Colon (tissue), 2 donors: ENCODE measurements around the gene PRTG.
"Not testable (repeated sequence)": the region's sequence is repeated elsewhere in the genome, so short reads cannot be mapped to it uniquely, and the experiment has no call there.

Source experiments
- FAIRE-seq: peaks from 2 replicates; lab custom pipeline; 2012; peaks lifted over from hg19 to GRCh38; lab: Jason Lieb, UNC
- donor health status: control.
- donor health status: control.

The PRTG gene

GRCh38 chr15:55742498-55742926 lies 440 bp downstream of the PRTG start:
- FAIRE-seq = no peak

DNA sequence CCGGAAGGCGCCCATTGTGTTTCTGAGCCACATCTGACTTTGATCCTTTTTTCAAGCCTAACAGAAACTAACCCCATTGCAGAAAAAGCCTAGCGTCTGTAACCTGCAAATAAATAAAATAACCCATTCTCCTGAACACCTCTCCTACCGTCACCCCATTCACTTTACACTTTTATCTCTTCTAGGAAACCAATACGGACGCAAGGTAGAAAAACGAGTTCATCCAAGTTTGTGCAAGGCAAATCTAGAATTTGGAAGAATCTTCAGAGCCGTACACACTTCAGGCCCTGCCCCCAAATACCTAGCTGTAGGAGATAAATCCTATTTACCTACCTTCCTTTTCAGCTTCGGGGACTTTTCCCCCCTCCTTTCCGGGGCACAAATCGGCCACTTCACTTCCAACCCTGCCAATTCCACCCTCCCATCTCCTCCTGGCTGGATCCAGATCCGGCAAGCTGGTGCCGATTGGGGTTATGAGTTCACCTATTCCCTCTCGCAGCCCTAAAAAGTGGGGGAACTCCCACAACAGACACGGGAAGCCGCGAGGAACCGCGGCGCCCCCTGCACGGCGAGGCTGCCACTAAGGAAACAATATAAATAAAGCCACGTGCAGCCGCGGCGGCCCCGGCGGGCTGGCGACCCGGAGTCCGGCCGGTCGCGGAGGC lies 987 bp downstream of the PRTG start:
- no peak for FAIRE-seq

GRCh38 chr15:55740981-55741832 lies 1.7 kb downstream of the PRTG start:
- no peak for FAIRE-seq

DNA sequence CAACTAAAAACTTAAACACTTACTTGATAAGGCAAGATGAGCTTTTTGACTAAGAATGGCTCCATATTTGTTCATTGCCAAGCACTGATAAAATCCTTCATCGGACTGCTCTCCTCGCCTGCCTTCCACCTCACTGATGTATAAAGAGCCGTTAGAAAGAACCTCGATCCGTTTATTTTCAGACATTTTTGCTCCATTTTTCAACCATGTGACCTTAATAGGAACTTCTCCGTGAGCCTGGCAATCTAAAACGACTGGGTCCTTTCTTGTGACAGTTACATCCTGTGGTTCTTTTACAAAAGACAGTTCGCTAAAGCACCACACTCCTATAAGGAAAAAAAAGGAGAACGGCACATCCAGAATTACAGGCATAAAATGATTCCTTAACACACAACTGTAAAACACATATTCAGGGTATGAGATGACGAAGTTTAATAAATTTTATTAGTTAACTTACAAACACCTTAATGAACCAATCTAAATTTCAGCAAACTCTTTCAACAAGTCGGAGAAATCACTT lies 2.5 kb downstream of the PRTG start:
- FAIRE-seq = no peak

DNA sequence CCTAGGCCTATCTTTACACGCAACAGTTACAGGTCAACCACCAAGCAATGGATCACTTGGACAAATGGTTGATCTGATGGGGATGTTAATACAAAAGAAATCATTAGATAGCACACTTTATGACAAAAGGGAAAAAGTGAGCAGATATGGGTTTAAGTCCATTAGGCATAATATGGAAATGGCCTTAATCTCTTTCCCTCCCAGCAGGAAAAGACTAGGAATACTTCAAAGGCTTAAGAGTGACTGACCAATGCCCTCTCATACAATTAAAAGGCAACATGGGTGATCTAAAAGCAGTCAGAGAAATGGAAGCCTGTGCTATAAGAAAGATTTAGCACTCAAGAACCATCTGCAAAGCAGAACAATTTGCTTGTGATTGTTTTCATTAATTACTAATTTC lies 3.3 kb downstream of the PRTG start:
- FAIRE-seq = no peak

- no peak for FAIRE-seq
Measured at GRCh38 chr15:55738715-55739114, 4.2 kb downstream of the PRTG start.

DNA sequence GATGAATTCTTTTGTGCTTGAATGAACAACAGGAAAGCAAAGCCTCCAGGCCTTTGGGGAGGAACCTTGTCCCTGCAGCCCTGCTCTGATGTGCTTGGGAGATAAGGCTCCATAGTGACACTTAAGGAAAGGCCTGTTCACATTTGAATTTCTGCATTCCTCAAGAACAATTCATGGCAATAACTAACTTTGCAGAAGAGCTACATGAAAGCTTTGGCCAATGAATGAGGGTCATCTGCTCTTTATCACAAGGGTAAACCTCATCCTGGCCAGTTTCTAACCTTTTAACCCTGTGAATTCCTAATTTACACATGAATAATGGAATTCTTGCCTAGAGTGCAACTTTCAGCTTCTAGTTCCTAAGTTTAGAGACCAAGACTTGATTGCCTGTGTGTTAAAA lies 5.6 kb downstream of the PRTG start:
- no peak for FAIRE-seq

DNA sequence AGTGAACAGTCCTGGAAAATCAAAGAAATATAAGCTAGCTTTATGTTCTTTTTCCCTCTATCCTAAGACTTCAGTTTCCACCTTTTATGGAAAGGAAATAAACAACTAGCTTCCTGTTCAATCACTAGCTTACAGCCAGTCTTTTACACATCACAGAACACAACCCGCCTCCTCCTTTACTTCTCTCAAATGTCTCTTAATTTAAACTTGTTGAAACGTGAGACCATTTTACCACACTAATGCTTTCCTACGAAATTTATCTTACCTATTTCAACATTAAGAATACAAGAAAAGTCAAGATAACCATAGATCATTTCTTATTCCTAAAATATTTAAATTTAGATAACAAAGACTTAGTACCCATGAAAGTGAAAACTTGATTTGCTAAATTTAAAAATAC lies 6.2 kb downstream of the PRTG start:
- FAIRE-seq = no peak

GRCh38 chr15:55734641-55735040 lies 8.3 kb downstream of the PRTG start:
- FAIRE-seq = no peak

DNA sequence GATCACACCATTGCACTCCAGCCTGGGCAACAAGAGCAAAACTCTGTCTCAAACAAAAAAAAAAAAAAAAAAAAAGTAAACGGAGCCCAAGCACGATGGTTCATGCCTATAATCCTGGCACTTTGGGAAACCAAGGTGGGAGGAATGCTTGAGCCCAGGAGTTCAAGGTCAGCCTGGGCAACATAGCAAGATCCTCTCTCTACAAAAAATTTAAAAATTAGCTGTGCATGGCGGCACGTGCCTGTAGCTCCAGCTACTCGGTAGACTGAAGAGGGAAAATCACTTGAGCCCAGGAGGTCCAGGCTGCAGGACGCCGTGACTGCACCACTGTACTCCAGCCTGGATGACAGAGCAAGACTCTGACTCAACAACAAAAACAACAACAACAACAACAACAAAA lies 9.5 kb downstream of the PRTG start:
- FAIRE-seq = not testable (repeated sequence)

DNA sequence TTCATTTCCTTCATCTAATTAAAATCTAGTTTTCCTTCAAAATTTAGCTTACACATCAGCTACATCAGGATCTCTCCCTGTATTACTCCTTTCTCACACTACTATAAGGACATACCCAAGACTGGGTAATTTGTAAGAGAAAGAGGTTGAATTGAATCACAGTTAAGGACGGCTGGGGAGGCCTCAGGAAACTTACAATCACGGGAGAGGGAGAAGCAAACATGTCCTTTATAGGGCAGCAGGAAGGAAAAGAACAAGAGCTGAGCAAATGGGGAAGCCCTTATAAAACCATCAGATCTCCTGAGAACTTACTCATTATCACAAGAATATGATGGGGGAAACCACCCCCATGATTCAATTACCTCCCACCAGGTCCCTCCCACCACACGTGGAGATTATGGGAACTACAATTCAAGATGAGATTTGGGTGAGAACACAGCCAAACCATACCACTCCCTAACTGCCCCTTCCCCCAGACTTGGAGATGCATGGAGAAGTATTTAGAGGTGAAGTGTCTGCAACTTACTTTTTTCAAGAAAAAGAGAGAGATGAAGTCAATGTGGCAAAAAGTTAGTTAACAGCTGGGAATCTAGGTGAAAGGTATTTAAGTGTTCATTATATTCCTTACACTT lies 21.3 kb downstream of the PRTG start:
- FAIRE-seq = no peak

DNA sequence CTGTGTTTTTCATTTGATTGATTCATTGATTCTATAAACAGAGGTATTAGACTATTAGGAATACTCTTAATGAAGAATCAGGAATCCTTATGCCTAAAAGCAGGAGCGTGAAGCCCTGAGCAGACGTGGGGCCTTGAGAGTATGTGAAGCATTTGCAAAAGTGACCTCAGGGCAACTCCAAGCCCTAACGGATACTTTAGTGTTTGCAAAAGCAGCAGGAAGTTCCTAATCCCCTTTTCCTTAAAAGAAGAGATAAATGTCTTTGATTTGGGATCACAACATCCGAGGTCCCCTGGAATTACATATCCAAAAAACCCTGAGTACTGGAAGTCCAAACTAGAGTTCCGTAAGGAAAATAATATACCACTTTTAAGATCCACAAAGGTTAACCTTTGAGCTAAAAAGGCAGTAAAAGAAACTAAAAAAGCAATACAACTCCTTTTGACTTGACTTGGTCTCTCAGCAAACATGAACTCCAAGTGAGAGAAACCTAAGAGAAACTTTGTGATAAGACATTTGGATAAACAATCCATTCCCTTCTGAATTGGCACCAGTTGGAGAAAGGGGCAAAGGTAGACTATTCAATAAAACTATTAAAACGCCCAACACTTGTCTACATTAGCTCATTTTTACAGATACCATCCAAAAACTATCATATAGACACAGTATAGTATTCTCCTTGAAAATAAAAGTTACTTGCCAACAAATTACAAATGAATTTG lies 27.4 kb downstream of the PRTG start:
- FAIRE-seq = no peak

- FAIRE-seq = no peak
Measured at GRCh38 chr15:55714064-55714463, 28.9 kb downstream of the PRTG start.

- FAIRE-seq = no peak
Measured at GRCh38 chr15:55712363-55712762, 30.6 kb downstream of the PRTG start.

DNA sequence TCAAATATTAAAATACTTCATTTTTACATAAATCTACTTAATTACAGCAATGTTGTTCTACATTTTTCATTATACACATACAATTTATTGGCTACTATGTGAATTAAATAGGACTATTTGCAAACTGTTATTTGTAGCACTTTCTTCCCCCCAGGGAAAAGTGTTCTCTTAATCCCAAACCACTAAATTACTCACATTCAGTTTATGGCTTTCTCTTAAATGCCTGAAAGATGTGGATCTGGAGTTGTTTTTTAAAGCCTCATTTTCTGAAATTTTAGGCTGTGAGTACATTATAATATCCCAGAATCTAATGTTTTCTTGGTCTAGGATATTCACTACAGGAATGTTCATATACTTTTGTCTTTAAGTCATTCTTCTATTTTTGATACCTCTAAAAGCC lies 32.7 kb downstream of the PRTG start:
- FAIRE-seq = no peak

- no peak for FAIRE-seq
Measured at GRCh38 chr15:55709458-55709857, 33.5 kb downstream of the PRTG start.

- FAIRE-seq = no peak
Measured at GRCh38 chr15:55708720-55709119, 34.2 kb downstream of the PRTG start.

DNA sequence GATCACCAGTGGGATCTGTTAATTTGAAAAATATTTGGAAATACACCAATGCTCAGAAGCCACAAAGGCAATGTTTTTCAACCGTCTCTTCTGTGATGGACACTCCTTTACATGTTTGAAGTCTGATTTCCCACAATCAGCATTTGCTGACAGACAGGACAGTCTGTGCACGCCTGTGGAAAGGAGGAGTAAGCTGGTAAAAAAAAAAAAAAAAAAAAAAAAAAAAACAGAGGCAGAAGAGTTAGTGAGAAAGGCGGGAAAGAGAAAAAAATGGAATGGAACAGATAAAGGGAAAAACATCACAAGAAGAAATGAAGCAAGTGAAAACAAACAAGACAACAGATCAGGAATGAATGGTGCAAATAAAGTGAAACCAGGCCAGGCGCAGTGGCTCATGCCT lies 35.0 kb downstream of the PRTG start:
- no peak for FAIRE-seq

GRCh38 chr15:55707518-55707917 lies 35.4 kb downstream of the PRTG start:
- FAIRE-seq = no peak

GRCh38 chr15:55703873-55704301 lies 39.1 kb downstream of the PRTG start:
- FAIRE-seq = no peak

DNA sequence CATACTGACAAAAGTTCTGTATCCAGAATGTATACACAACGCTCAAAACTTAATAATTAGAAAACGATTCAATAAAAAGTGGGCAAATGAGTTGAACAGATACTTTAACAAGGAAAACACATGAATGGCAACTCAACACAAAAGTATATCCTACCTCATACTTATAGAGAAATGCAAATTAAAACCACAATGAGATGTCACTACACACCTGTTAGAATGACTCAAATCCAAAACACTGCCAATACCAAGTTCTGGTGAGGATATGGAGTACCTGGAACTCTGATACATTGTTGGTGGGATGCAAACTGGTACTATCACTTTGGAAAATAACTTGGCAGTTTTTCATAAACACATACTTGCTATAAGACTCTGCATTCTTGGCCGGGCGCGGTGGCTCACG lies 42.1 kb downstream of the PRTG start:
- FAIRE-seq = no peak

DNA sequence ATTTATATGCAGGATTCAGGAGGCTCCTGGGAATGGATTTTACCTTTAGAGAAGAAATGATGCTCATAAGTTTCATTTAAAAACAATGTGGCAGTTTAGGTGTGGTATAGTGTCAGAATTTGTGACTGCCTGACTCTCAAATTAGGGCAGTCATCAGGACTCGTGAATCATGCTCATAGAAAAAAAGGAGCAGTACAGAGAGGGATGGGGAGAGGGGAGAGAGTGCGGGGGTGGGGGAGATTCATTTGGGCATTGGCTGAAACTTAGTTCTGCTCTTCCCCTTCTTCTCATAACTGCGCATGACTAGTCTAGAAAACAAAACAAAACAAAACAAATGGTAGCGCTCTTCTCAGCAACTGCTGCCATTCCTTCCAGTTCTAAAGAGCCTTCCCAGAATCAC lies 44.3 kb downstream of the PRTG start:
- FAIRE-seq = no peak
